IPS-15b (cell line): ENCODE results near the gene DOCK6.

Experiments
- H3K27me3 ChIP-seq: one replicate; pipeline ENCODE4 v1.6.1; 2013; ENCODE audit warnings: low read length; ENCODE audit not compliant: control insufficient read depth, insufficient read depth
- H3K36me3 ChIP-seq: one replicate; pipeline ENCODE4 v1.6.1; 2013; ENCODE audit warnings: low read length; ENCODE audit not compliant: control insufficient read depth, insufficient read depth
- H3K4me1 ChIP-seq: one replicate; pipeline ENCODE4 v1.6.1; 2013; ENCODE audit warnings: mild to moderate bottlenecking, low read length; ENCODE audit not compliant: control insufficient read depth, insufficient read depth
- H3K4me3 ChIP-seq: one replicate; pipeline ENCODE4 v1.5.1; 2013; ENCODE audit warnings: low read depth, low read length
- H3K9ac ChIP-seq: one replicate; pipeline ENCODE4 v1.6.1; 2013; ENCODE audit warnings: low read depth, mild to moderate bottlenecking, low read length
- H3K9me3 ChIP-seq: one replicate; pipeline ENCODE4 v1.6.1; 2013; ENCODE audit warnings: mild to moderate bottlenecking, low read length; ENCODE audit not compliant: control insufficient read depth, insufficient read depth

DOCK6 gene

GRCh38 chr19:11268783-11269267 is 6.5 kb upstream of the DOCK6 start:
- Histone ChIP-seq H3K4me3 (no peak overlapping the region), H3K4me1 (no peaks in the 10 kb centered on the region), H3K9me3 (no peaks in the 10 kb centered on the region), H3K9ac (no peak overlapping the region), H3K27me3 (no peaks in the 10 kb centered on the region), H3K36me3 (no peaks in the 10 kb centered on the region)

GRCh38 chr19:11267316-11268085 is 5.2 kb upstream of the DOCK6 start:
- Histone ChIP-seq H3K9me3 (no peaks in the 10 kb centered on the region), H3K27me3 (no peaks in the 10 kb centered on the region), H3K36me3 (no peaks in the 10 kb centered on the region), H3K4me3 (no peak overlapping the region), H3K4me1 (no peaks in the 10 kb centered on the region), H3K9ac (no peak overlapping the region)

GRCh38 chr19:11265785-11266236 is 3.5 kb upstream of the DOCK6 start:
- no peaks in the 10 kb centered on the region for H3K4me1 ChIP-seq
- no peak overlapping the region for H3K9ac ChIP-seq
- no peaks in the 10 kb centered on the region for H3K9me3 ChIP-seq
- H3K27me3 ChIP-seq, result no peaks in the 10 kb centered on the region
- no peak overlapping the region for H3K4me3 ChIP-seq
- H3K36me3 ChIP-seq, result no peaks in the 10 kb centered on the region

- H3K9me3 ChIP-seq, result no peaks in the 10 kb centered on the region
- no peaks in the 10 kb centered on the region for H3K36me3 ChIP-seq
- H3K9ac ChIP-seq, result no peak overlapping the region
- no peak overlapping the region for H3K4me3 ChIP-seq
- H3K4me1 ChIP-seq, result no peaks in the 10 kb centered on the region
- no peaks in the 10 kb centered on the region for H3K27me3 ChIP-seq
Observed at GRCh38 chr19:11265177-11265784, 3.0 kb upstream of the DOCK6 start.

GRCh38 chr19:11264452-11265176 is 2.3 kb upstream of the DOCK6 start:
- H3K4me1 ChIP-seq, result no peaks in the 10 kb centered on the region
- no peaks in the 10 kb centered on the region for H3K36me3 ChIP-seq
- no peaks in the 10 kb centered on the region for H3K27me3 ChIP-seq
- no peaks in the 10 kb centered on the region for H3K9me3 ChIP-seq
- no peak overlapping the region for H3K4me3 ChIP-seq
- no peak overlapping the region for H3K9ac ChIP-seq

- Histone ChIP-seq H3K4me3 (no peak overlapping the region), H3K9ac (no peak overlapping the region), H3K27me3 (no peaks in the 10 kb centered on the region), H3K4me1 (no peaks in the 10 kb centered on the region), H3K9me3 (no peaks in the 10 kb centered on the region), H3K36me3 (no peaks in the 10 kb centered on the region)
Observed at GRCh38 chr19:11263726-11264125, 1.4 kb upstream of the DOCK6 start.

- Histone ChIP-seq H3K36me3 (no peaks in the 10 kb centered on the region), H3K4me1 (no peaks in the 10 kb centered on the region), H3K4me3 (peak overlapping the region; percentile 81), H3K9ac (no peak overlapping the region), H3K27me3 (no peaks in the 10 kb centered on the region), H3K9me3 (no peaks in the 10 kb centered on the region)
Observed at GRCh38 chr19:11261431-11261970, 823 bp downstream of the DOCK6 start.

- Histone ChIP-seq H3K9me3 (no peaks in the 10 kb centered on the region), H3K36me3 (no peaks in the 10 kb centered on the region), H3K27me3 (no peaks in the 10 kb centered on the region), H3K4me1 (no peaks in the 10 kb centered on the region), H3K9ac (no peak overlapping the region), H3K4me3 (peak overlapping the region; percentile 81)
Observed at GRCh38 chr19:11260996-11261395, 1.3 kb downstream of the DOCK6 start.

- Histone ChIP-seq H3K36me3 (no peaks in the 10 kb centered on the region), H3K27me3 (no peaks in the 10 kb centered on the region), H3K9me3 (no peaks in the 10 kb centered on the region), H3K9ac (no peak overlapping the region), H3K4me1 (no peaks in the 10 kb centered on the region), H3K4me3 (no peak overlapping the region)
Observed at GRCh38 chr19:11257846-11258380, 4.4 kb downstream of the DOCK6 start.

- Histone ChIP-seq H3K27me3 (no peaks in the 10 kb centered on the region), H3K9me3 (no peaks in the 10 kb centered on the region), H3K36me3 (peaks cover 15% of the 10 kb centered on the region), H3K4me1 (no peaks in the 10 kb centered on the region), H3K9ac (no peak overlapping the region), H3K4me3 (no peak overlapping the region)
Observed at GRCh38 chr19:11256189-11256588, 6.1 kb downstream of the DOCK6 start.

GRCh38 chr19:11254666-11255065 is 7.7 kb downstream of the DOCK6 start:
- no peaks in the 10 kb centered on the region for H3K27me3 ChIP-seq
- H3K9me3 ChIP-seq, result no peaks in the 10 kb centered on the region
- no peak overlapping the region for H3K9ac ChIP-seq
- H3K4me1 ChIP-seq, result no peaks in the 10 kb centered on the region
- peaks cover 21% of the 10 kb centered on the region for H3K36me3 ChIP-seq
- no peak overlapping the region for H3K4me3 ChIP-seq
